Right lung (tissue), 5 donors: ENCODE results near the gene KCNMB2. TPM values are rescaled to one million over a fixed set of nuclear protein-coding genes. Genes with fewer than 3 reads are reported as not detected.

ENCODE experiments used
- DNase-seq, 2 donors: peaks; one replicate each; pipeline ENCODE4 v3.0.0-alpha.2; 2013
- polyA plus RNA-seq, 5 donors: library from polyadenylated mRNA; unstranded; fragments of 120-200 nt; gene quantifications; one replicate each; pipeline versions ENCODE4 v1.2.1 to v1.2.3, GENCODE V29; 2013; ENCODE audit warnings: inconsistent platforms in 1 of 5, low replicate concordance in 1 of 5; ENCODE audit not compliant: insufficient read length in 5 of 5, insufficient read depth in 1 of 5

KCNMB2 gene
- polyA plus RNA-seq, 5 donors: 8.9 to 19.1 (median 14.6) TPM

DNA sequence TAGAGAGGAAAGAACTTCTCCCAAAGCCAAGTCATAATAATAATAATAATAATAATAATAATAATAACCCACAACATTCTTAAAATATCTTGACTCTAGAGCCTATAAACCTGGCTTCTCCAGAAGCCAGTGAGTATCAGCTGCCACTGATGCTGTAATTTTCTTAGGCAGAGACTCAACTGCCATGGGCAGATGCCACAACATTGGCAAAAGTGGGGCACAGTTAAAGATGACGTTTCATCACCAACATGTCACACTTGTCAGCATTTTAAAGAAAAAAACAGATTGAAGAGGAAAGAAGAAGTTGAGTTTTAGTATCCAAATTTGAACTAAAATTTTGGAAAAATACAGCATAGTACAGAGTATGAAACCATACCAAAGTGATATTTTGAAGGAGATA, 270.4 kb downstream of the KCNMB2 start:
- no peak for DNase-seq

DNA sequence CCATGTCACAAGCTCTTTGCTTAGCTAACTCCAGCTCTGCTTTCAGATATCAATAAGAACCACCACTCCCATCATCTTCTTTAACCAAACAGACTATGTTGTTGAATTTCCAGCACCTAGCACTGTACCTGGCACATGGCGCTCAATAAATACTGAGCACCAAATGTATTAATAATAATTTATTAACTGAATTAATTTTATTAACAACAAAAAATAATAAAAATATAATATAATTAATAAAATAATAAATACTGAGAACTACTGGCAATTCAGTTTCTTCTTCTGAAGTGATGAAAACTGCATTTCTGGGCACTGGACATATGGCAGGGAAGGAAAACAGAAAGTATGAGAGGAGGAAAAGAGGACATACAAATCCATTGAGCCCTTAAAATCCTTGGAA, 271.5 kb downstream of the KCNMB2 start:
- no peak for DNase-seq

DNA sequence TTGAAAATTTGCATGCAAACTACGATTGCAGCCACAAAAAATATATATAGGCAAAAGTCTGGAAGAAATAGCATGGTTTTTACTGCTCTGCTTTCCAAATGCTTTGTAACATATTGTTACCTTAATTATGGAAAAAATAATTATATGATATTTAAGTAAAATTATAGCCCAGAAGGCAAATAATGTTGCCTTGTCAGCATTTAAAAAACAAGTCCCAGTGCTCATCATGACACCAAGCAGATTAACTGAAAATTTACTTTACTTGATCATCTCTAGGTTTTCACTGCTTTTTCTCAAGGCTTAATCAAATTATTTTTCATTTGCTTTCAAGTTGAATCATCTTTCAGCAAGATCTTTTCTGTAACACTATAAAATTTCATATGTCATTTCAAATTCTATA, 272.5 kb downstream of the KCNMB2 start:
- no peak for DNase-seq

GRCh38 chr3:178810181-178810580, 273.9 kb downstream of the KCNMB2 start:
- no peak for DNase-seq

DNA sequence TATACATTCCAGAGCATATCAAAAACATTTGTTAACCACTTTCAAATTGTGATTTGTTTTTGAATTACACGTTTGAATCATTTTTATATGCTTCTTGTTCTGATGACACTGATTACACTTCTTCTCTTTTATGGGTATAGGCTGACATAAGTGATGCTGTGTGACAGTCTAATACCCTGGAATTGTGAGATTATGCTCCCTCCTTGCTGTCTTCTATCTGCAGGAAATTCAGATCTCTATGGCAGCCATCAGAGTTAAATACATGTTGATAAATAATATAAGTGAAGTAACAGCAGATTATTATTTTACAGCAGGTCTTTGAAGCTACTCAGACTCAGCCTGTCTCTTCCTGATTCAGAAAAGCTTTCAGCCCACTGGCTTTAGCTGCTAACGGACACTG, 286.5 kb downstream of the KCNMB2 start:
- DNase-seq: no peak

- no peak for DNase-seq
These were observed 286.9 kb downstream of the KCNMB2 start for GRCh38 chr3:178823150-178823549.

DNA sequence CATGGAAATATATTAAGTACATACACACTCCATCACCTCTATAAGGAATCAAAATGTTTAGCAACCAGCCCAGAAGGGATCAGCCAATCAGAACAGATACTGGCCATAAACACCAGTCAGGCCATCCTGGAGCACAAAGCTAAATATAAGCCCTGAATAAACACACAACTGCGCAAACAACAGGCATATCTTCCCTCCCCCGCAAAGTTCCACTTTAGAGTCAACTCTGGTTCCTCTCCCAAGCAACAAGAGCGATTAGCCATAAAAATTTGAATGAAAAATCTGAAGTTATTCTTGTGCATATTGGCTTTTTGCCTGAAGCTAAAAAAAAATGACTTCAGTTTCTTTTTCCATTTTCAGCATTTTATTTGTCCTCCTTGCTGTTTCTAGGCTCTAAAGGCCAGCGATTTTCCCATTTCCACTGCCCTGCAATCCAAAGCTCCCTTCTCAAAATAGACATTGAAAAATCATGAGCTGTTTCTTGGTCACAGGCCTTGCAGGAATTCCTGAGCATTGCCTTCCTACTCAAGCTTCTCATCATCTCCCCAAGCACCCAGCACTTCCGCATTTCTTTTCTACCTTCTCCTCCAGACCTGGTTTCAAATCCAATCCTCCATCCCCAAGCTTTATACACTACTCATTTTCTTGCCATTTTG, 287.5 kb downstream of the KCNMB2 start:
- peak in 1 of 2 donors; percentile 28 for DNase-seq

DNA sequence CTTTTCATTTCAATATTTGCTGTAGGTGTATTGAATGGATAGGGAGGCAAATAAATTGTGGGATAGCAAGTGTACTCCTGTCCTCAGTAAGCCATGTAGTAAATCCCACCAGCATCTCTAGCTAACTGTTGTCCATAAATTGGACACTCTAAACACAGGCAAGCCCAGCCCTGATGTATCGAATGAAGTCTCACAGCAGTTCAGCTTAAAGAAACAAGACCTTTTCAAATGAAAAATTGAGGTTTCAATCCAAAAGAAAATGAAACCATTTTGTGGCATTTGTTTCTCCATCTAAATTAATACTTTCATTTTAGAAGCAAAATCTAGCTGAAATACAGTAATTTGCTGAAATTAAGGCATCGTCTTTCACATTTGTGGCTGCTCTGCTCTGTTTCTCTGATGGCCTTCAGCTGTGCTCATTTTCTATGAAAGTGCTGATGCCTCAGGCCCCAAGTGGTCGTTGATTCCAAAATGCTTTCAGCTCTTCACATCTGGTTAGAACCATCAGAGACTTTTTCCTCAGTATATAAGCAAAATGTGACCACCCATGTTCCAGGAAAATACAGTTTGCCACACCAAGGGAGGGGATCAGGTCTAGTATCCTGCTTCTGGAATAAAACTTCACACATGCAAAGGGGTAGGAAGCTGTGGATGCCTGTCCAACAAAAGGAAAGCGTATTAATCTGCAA, 290.3 kb downstream of the KCNMB2 start:
- no peak for DNase-seq

GRCh38 chr3:178827285-178827856, 291.1 kb downstream of the KCNMB2 start:
- no peak for DNase-seq

DNA sequence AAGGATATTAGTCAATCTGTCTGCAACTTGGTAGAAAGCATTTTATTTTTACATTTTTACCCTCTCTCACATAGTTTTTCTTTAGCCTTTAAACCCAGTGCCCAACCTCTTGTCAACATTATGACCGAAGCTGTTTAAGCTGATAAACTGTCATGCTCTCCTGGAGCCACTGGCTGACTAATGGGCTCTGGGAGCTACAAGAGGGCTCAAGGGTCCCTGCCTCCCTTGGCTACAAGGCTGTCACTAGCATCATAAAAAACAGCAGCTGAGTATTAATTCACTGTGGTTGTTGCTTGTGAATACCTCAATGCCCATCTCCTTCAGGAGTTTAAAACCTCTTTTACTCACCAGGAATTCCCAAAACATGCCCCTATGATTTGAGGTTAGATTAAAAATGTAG, 297.5 kb downstream of the KCNMB2 start:
- no peak for DNase-seq

DNA sequence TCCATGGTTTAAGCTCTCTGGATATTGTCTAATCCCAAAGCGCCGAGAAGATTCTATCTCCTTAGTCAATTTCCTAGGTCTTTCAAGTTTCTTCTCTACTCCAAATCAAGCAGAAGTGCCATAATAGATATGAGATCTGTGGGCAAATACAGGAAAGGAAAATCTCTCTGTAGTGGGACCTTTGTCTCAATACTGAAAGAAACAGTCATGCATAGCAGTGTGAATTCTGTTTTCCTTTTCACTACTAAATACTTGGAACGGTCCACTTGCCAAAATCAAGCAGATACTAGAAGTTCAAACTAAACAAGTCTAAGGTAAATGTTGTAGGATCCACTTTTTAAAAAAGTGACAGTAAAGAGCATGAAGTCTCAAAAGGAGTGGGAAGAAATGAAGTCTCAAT, 298.8 kb downstream of the KCNMB2 start:
- DNase-seq: no peak

DNA sequence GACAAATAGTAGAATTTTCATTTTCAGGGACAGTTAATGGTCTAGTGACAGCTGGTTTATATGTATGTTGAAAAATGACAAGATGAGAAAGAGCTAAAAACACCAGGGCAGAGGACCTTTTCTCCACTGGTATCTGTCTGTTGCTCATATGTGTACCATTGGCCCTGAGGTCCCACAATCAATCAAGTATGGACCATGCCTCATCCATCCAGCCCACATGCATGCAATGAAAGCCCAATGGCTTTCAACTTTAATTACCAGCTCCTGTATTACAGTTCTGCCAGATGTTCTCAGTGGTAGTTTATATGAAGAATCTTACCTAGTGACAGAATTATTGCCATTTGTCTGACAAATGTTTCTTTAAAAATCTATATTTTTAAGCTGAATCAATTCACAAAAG, 301.3 kb downstream of the KCNMB2 start:
- no peak for DNase-seq

- DNase-seq: no peak
These were observed 304.4 kb downstream of the KCNMB2 start for GRCh38 chr3:178840586-178840985.

DNA sequence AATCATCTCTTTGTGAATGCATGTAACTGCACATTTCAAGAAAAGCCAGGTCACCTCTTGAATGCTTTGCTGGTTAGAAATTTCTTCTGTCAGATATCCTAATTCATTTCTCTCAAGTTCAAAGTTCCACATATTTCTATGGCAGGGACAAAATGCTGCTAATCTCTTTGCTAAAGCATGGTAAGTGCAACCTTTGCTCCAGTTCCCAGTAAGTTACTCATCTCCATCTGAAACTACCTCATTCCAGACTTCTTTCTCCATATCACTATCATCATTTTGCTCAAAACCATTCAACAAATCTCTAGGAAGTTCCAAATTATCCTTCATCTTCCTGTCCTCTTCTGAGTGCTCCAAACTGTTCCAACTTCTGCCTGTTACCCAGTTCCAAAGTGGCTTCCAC, 304.8 kb downstream of the KCNMB2 start:
- DNase-seq: no peak

- no peak for DNase-seq
These were observed 308.7 kb downstream of the KCNMB2 start for GRCh38 chr3:178844916-178845315.

DNA sequence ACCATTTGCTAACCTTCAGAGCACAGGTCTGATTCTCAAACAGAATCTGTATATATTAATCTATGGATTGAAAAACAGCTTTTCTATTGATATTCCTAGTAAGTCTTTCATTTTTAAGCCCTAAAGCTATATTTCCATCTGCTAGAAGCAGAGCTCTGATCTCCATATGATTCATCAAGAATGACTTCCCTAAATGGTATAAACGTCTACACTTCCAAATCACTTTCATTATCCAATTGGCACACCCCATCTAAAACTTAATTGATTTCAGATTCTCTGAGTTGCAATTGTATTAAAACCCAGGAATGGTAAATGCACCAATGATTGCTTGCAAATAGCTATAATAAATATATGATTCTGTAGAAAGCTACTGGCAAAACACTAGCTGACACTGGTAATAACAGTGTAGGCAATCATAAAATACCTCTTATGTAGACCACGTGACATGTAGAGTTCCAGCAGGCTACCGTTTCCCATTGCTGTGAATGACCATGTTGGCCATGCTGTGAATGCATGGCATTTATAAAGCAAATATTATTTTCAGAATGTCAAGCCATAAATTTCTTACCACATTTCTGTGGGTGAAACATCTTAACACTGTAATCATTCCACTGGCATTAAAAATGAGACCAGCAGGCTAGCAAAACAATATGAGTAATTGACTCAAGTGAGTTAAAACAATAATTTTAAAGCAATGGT, 309.3 kb downstream of the KCNMB2 start:
- no peak for DNase-seq

DNA sequence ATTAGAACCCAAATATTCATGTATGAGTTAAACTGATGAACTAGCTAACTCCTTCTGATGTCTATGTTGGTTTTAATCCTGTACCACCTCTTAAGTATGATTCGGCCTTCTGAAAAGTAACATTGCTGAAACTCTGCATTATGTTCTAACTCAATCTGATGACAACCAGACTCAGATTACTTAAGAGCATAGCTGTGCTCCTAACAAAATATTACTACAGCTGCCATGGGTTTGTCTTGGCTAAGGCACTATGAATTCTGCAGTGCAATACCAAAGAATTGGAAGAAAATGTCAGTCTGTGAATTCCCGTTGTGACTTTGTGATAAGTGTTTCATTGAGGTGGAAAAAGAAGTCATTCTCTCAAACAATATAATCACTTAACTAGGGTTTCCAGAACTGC, 311.0 kb downstream of the KCNMB2 start:
- DNase-seq: peak; percentile 52 to 71

DNA sequence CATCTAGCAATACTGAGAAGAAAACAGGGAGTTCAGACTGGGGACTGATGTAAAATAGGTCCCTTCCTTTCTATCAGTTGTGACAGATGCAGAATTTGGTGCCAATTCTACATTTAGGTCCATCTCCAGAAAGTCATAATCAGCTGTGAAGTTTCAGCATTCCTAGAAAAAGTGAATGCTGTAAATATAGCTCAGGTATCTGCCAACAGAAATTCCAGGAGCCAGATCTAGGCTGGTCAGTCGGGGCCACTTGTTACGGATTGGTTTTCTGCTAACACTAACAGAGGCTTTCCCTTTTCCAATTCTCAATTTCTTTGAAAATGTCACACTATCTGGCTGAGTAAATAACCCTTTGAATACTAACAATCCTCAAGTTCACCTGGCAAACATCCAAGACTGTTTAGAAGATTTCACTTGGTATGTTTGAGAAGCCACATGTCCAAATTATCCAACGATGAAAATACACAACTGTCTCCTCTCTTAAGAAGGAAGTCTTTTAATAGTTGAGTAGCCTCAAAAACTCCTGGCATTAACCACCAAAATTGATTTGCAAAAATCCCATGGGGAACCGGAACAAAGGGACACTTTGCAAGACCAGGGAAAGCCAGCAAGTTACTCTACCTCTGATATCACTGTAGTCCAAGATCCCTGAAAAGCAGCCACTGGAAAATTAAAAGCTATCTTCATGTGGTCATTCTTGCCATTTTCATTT, 313.1 kb downstream of the KCNMB2 start:
- DNase-seq: no peak

- DNase-seq: peak; percentile 44 to 73
These were observed 314.4 kb downstream of the KCNMB2 start for GRCh38 chr3:178850450-178851190.

GRCh38 chr3:178851564-178851963, 315.3 kb downstream of the KCNMB2 start:
- no peak for DNase-seq

GRCh38 chr3:178856804-178857203, 320.6 kb downstream of the KCNMB2 start:
- DNase-seq: no peak
